Jurkat, Clone E6-1 (cell line): ENCODE measurements around the gene ARHGAP15.

Source experiments
- DNase-seq: peaks from one replicate; pipeline ENCODE4 v3.0.0-alpha.2; 2011; ENCODE audit warnings: low read depth, low spot score
- H3K4me3 ChIP-seq: 2 replicates; pipeline ENCODE4 v1.5.1; 2011; ENCODE audit warnings: mild to moderate bottlenecking, low read length, control low read depth, moderate library complexity

ARHGAP15 gene

GRCh38 chr2:143160732-143161707 lies 31.8 kb downstream of the ARHGAP15 start:
- H3K4me3 ChIP-seq = no peak overlapping the region
- DNase-seq = no peak

- no peak overlapping the region for H3K4me3 ChIP-seq
- DNase-seq = no peak
Measured at GRCh38 chr2:143162123-143162837, 33.1 kb downstream of the ARHGAP15 start.

GRCh38 chr2:143162997-143163396 lies 33.8 kb downstream of the ARHGAP15 start:
- no peak for DNase-seq
- no peak overlapping the region for H3K4me3 ChIP-seq

- H3K4me3 ChIP-seq = no peak overlapping the region
- DNase-seq = no peak
Measured at GRCh38 chr2:143163499-143163898, 34.3 kb downstream of the ARHGAP15 start.

- no peak overlapping the region for H3K4me3 ChIP-seq
- no peak for DNase-seq
Measured at GRCh38 chr2:143165291-143165690, 36.1 kb downstream of the ARHGAP15 start.

- H3K4me3 ChIP-seq = no peak overlapping the region
Measured at GRCh38 chr2:143169105-143169504, 39.9 kb downstream of the ARHGAP15 start.

GRCh38 chr2:143171817-143172216 lies 42.6 kb downstream of the ARHGAP15 start:
- no peak for DNase-seq
- H3K4me3 ChIP-seq = no peak overlapping the region

More at GRCh38 chr2:143169105-143169504, 39.9 kb downstream of the ARHGAP15 start:
- no peak for DNase-seq

GRCh38 chr2:143175438-143175837 lies 46.2 kb downstream of the ARHGAP15 start:
- DNase-seq = no peak
- H3K4me3 ChIP-seq = no peak overlapping the region

GRCh38 chr2:143176606-143177005 lies 47.4 kb downstream of the ARHGAP15 start:
- no peak overlapping the region for H3K4me3 ChIP-seq

GRCh38 chr2:143177096-143177786 lies 48.0 kb downstream of the ARHGAP15 start:
- no peak overlapping the region for H3K4me3 ChIP-seq
- no peak for DNase-seq

More at GRCh38 chr2:143176606-143177005, 47.4 kb downstream of the ARHGAP15 start:
- DNase-seq = no peak

- no peak overlapping the region for H3K4me3 ChIP-seq
- no peak for DNase-seq
Measured at GRCh38 chr2:143181494-143181893, 52.3 kb downstream of the ARHGAP15 start.

- H3K4me3 ChIP-seq = no peak overlapping the region
- no peak for DNase-seq
Measured at GRCh38 chr2:143182649-143183048, 53.4 kb downstream of the ARHGAP15 start.

- no peak overlapping the region for H3K4me3 ChIP-seq
- DNase-seq = no peak
Measured at GRCh38 chr2:143183804-143184463, 54.7 kb downstream of the ARHGAP15 start.

- H3K4me3 ChIP-seq = no peak overlapping the region
- DNase-seq = no peak
Measured at GRCh38 chr2:143186876-143187275, 57.7 kb downstream of the ARHGAP15 start.

- H3K4me3 ChIP-seq = no peak overlapping the region
- DNase-seq = no peak
Measured at GRCh38 chr2:143190431-143190830, 61.2 kb downstream of the ARHGAP15 start.

GRCh38 chr2:143192106-143192505 lies 62.9 kb downstream of the ARHGAP15 start:
- no peak for DNase-seq
- no peak overlapping the region for H3K4me3 ChIP-seq

GRCh38 chr2:143192716-143193115 lies 63.5 kb downstream of the ARHGAP15 start:
- no peak overlapping the region for H3K4me3 ChIP-seq

GRCh38 chr2:143193121-143193520 lies 63.9 kb downstream of the ARHGAP15 start:
- H3K4me3 ChIP-seq = no peak overlapping the region
- no peak for DNase-seq

More at GRCh38 chr2:143192716-143193115, 63.5 kb downstream of the ARHGAP15 start:
- DNase-seq = no peak

GRCh38 chr2:143195511-143195910 lies 66.3 kb downstream of the ARHGAP15 start:
- no peak for DNase-seq
- H3K4me3 ChIP-seq = no peak overlapping the region
